CD4-positive, alpha-beta T cell (primary cell): ENCODE measurements around the gene NID2. TPM values are rescaled to one million over a fixed set of nuclear protein-coding genes. Genes with fewer than 3 reads are reported as not detected.

Source experiments
- ATAC-seq: fragments of 200-7000 bp; cut with Tn5 transposase; one replicate; pipeline ENCODE4 v1.10.0; 2022; ENCODE audit warnings: mild to moderate bottlenecking; ENCODE audit not compliant: poor library complexity
- CTCF ChIA-PET: fragments of 350-600 bp; sonication (Branson Sonifier 250); formaldehyde crosslinking; loops from one replicate; lab custom pipeline; 2021; ENCODE audit warnings: antibody characterized with exemption, inconsistent platforms; lab: Charles Lee
- POLR2A ChIA-PET: fragments of 350-600 bp; sonication (Branson Sonifier 250); formaldehyde crosslinking; loops from one replicate; lab custom pipeline; 2021; ENCODE audit warnings: antibody characterized with exemption, inconsistent platforms; lab: Charles Lee
- DNase-seq, 14 experiments: peaks; one replicate each; pipeline ENCODE4 v3.0.0-alpha.2; 2013 to 2020; ENCODE audit warnings: mixed read lengths in 2 of 14
- H3K27ac ChIP-seq, 2 donors: one replicate each; pipeline versions ENCODE4 v1.5.1 to v1.7.0; 2013; ENCODE audit warnings: low read length in 2 of 2, low read depth in 1 of 2, mild to moderate bottlenecking in 1 of 2
- H3K27me3 ChIP-seq, 2 experiments: 1 replicate in 1 of 2; 2 replicates in 1 of 2; pipeline versions ENCODE4 v1.6.1 to v1.7.0; 2013; ENCODE audit warnings: low read length in 2 of 2, control low read depth in 1 of 2, mild to moderate bottlenecking in 1 of 2, moderate library complexity in 1 of 2; ENCODE audit not compliant: insufficient read depth in 2 of 2, control insufficient read depth in 1 of 2
- H3K36me3 ChIP-seq: one replicate; pipeline ENCODE4 v1.6.1; 2013; ENCODE audit warnings: low read length, control low read depth; ENCODE audit not compliant: insufficient read depth
- H3K4me1 ChIP-seq: one replicate; pipeline ENCODE4 v1.6.1; 2013; ENCODE audit warnings: low read length, control low read depth; ENCODE audit not compliant: insufficient read depth
- H3K4me3 ChIP-seq: one replicate; pipeline ENCODE4 v1.5.1; 2013; ENCODE audit warnings: mild to moderate bottlenecking, low read length, moderate library complexity
- H3K9me3 ChIP-seq, 2 experiments: 1 replicate in 1 of 2; 2 replicates in 1 of 2; pipeline versions ENCODE4 v1.6.1 to v1.7.0; 2013; ENCODE audit warnings: low read length in 2 of 2, mild to moderate bottlenecking in 2 of 2, control low read depth in 1 of 2, moderate library complexity in 1 of 2; ENCODE audit not compliant: control insufficient read depth in 1 of 2, insufficient read depth in 1 of 2
- H3K27ac Mint-ChIP-seq: one replicate; pipeline ENCODE4 v1.8.0; 2020; ENCODE audit warnings: mixed read lengths
- H3K27me3 Mint-ChIP-seq: one replicate; pipeline ENCODE4 v1.8.0; 2021; ENCODE audit warnings: mixed read lengths
- H3K36me3 Mint-ChIP-seq: one replicate; pipeline ENCODE4 v1.8.0; 2021; ENCODE audit warnings: low read depth, mixed read lengths
- H3K4me1 Mint-ChIP-seq: one replicate; pipeline ENCODE4 v1.8.0; 2021; ENCODE audit warnings: low read depth, mixed read lengths
- H3K4me3 Mint-ChIP-seq: one replicate; pipeline ENCODE4 v1.8.0; 2020; ENCODE audit warnings: mild to moderate bottlenecking, mixed read lengths
- H3K9me3 Mint-ChIP-seq: one replicate; pipeline ENCODE4 v1.8.0; 2020; ENCODE audit warnings: mixed read lengths
- CTCF ChIP-seq: fragments of 200-600 bp; IDR thresholded peaks from one replicate; pipeline ENCODE4 v1.8.0; 2022; ENCODE audit warnings: antibody characterized with exemption, mild to moderate bottlenecking
- intact Hi-C, 2 experiments: fragments of 100-400 bp; cut with DNase I in 1 of 2; cut with micrococcal nuclease in 1 of 2; formaldehyde crosslinking; loops; one replicate each; pipeline versions ENCODE4 v1.15.1 to v1.9.0; 2023 to 2025; cut with DNase I, micrococcal nuclease
- total RNA-seq, 174 experiments: library from RNA in 2 of 174; stranded (reverse) in 2 of 174; gene quantifications; one replicate each; pipeline ENCODE4 v1.2.3 and lab custom pipeline; 2021 to 2026

The NID2 gene
- total RNA-seq, 2 experiments from 2014 or later = 0.19 TPM; not detected in 1

DNA sequence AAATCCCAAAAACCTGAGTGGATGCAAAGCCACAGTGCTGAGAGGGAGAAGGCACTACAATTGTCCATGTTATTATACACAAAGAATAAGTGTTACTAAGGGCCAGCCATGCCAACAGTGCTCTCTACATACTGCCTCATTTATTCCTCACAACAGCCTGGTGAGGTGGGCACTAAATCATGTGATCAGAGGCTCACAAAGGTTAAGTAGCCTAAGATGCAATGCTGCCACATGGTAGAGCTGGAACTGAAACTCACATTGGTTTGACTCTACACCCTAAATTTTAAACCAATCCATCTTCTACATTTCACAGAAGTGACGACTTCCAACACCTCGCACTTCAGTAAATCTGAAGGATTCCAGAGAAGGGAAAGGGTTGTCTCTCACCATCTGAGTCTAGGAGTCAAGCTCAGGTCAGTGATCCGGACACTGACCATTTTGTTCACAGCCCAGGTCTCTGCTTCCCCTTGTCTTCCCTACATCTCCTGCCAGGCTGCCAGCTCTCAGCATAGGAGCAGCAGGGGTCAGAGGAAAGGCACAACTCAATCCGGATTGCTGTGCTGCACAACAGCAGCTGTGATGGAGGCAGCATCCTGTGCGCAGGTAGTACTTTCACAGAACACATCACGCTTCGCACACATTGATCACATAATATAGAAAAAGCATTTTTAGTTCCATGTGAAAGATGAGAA, 29.6 kb downstream of the NID2 start:
- H3K9me3 Mint-ChIP-seq = no peaks in the 10 kb centered on the region
- peaks cover 10% of the 10 kb centered on the region for H3K27me3 Mint-ChIP-seq
- H3K4me3 Mint-ChIP-seq = no peak overlapping the region
- H3K36me3 Mint-ChIP-seq = no peaks in the 10 kb centered on the region
- intact Hi-C loops = no loop called here
- DNase-seq (no peak), ATAC-seq (no peak)
- H3K27ac ChIP-seq = no peak overlapping the region
- no peak overlapping the region for H3K4me3 ChIP-seq
- H3K4me1 Mint-ChIP-seq = no peaks in the 10 kb centered on the region
- H3K27ac Mint-ChIP-seq = no peak overlapping the region
- ChIA-PET CTCF (no interaction called here), POLR2A (no interaction called here)
- TF ChIP-seq CTCF = no peak
- no peaks in the 10 kb centered on the region for H3K9me3 ChIP-seq
- H3K36me3 ChIP-seq = no peaks in the 10 kb centered on the region
- H3K27me3 ChIP-seq = no peaks in the 10 kb centered on the region
- H3K4me1 ChIP-seq = no peaks in the 10 kb centered on the region

- no peaks in the 10 kb centered on the region for H3K36me3 ChIP-seq
- POLR2A ChIA-PET = no interaction called here
- intact Hi-C loops = no loop called here
Measured at GRCh38 chr14:52033101-52033642, 35.7 kb downstream of the NID2 start.

GRCh38 chr14:52032204-52032801, 36.6 kb downstream of the NID2 start:
- no peak for DNase-seq
- H3K27me3 ChIP-seq = no peaks in the 10 kb centered on the region
- CTCF ChIA-PET = no interaction called here
- H3K4me1 ChIP-seq = no peaks in the 10 kb centered on the region
- peaks cover 4% of the 10 kb centered on the region for H3K27me3 Mint-ChIP-seq
- H3K27ac ChIP-seq = no peak overlapping the region
- H3K27ac Mint-ChIP-seq = no peak overlapping the region
- no peak for ATAC-seq
- H3K4me1 Mint-ChIP-seq = no peaks in the 10 kb centered on the region
- no peak overlapping the region for H3K4me3 ChIP-seq
- no peaks in the 10 kb centered on the region for H3K9me3 ChIP-seq
- intact Hi-C loops = no loop called here
- H3K9me3 Mint-ChIP-seq = no peaks in the 10 kb centered on the region
- POLR2A ChIA-PET = no interaction called here
- H3K36me3 ChIP-seq = no peaks in the 10 kb centered on the region
- H3K36me3 Mint-ChIP-seq = no peaks in the 10 kb centered on the region
- H3K4me3 Mint-ChIP-seq = no peak overlapping the region
- no peak for TF ChIP-seq CTCF

More at GRCh38 chr14:52033101-52033642, 35.7 kb downstream of the NID2 start:
- Mint-ChIP-seq H3K36me3 (no peaks in the 10 kb centered on the region), H3K4me3 (no peak overlapping the region), H3K4me1 (no peaks in the 10 kb centered on the region), H3K9me3 (no peaks in the 10 kb centered on the region), H3K27me3 (peaks cover 6% of the 10 kb centered on the region), H3K27ac (no peak overlapping the region)
- Histone ChIP-seq H3K4me3 (no peak overlapping the region), H3K27me3 (no peaks in the 10 kb centered on the region), H3K9me3 (no peaks in the 10 kb centered on the region), H3K27ac (no peak overlapping the region), H3K4me1 (no peaks in the 10 kb centered on the region)
- no peak for TF ChIP-seq CTCF
- DNase-seq = no peak
- ATAC-seq = no peak
- CTCF ChIA-PET = no interaction called here
